Esophagus muscularis mucosa (tissue), 4 donors: ENCODE measurements around the gene DNAH1. TPM values are rescaled to one million over a fixed set of nuclear protein-coding genes. Genes with fewer than 3 reads are reported as not detected.

ENCODE experiments used
- DNase-seq: peaks from one replicate; pipeline ENCODE4 v3.0.0-alpha.2; 2017; ENCODE audit errors: extremely low spot score
- H3K27ac ChIP-seq, 4 donors: fragments of 200-600 bp; sonication (generic); replicated peaks in 1 of 4; 1 replicate in 3 of 4; 2 replicates in 1 of 4; pipeline ENCODE4 v1.5.1; 2016 to 2019; ENCODE audit warnings: mild to moderate bottlenecking in 1 of 4
- H3K27me3 ChIP-seq, 4 donors: fragments of 200-600 bp; sonication (generic); one replicate each; pipeline versions ENCODE4 v1.5.1 to v1.6.0; 2016 to 2019
- H3K36me3 ChIP-seq, 4 donors: fragments of 200-600 bp; sonication (generic); one replicate each; pipeline ENCODE4 v1.5.1; 2016 to 2019
- H3K4me1 ChIP-seq, 4 donors: fragments of 200-600 bp; sonication (generic); one replicate each; pipeline ENCODE4 v1.5.1; 2016 to 2019
- H3K4me3 ChIP-seq, 4 donors: fragments of 200-600 bp; sonication (generic); 1 replicate in 2 of 4; 2 replicates in 2 of 4; pipeline ENCODE4 v1.5.1; 2016 to 2019; ENCODE audit warnings: mild to moderate bottlenecking in 4 of 4, moderate library complexity in 1 of 4
- H3K9me3 ChIP-seq, 4 donors: fragments of 200-600 bp; sonication (generic); 1 replicate in 3 of 4; 2 replicates in 1 of 4; pipeline ENCODE4 v1.5.1; 2016 to 2019
- EP300 ChIP-seq: sonication (generic); formaldehyde crosslinking; IDR thresholded peaks from one replicate; pipeline ENCODE4 v1.6.1; 2017; ENCODE audit warnings: antibody characterized with exemption
- POLR2A ChIP-seq: fragments of 450-650 bp; IDR thresholded peaks from one replicate; pipeline ENCODE4 v1.6.1; 2017; ENCODE audit warnings: antibody characterized with exemption, moderate library complexity, mild to moderate bottlenecking, low read depth
- POLR2AphosphoS5 ChIP-seq, 2 donors: sonication (generic); formaldehyde crosslinking; IDR thresholded peaks; one replicate each; pipeline ENCODE4 v1.6.1; 2017; ENCODE audit warnings: antibody characterized with exemption in 2 of 2
- WGBS: methylation state at CpG from one replicate; pipeline ENCODE4 v1.1.5; 2018; 5-methylcytosine and 5-hydroxymethylcytosine counted together
- intact Hi-C: fragments of 100-400 bp; cut with DNase I; formaldehyde crosslinking; loops from one replicate; pipeline ENCODE4 v1.15.1; 2023
- total RNA-seq, 4 donors: library from RNA; depleted of rRNA; stranded (reverse); fragments of >200 nt; gene quantifications; one replicate each; pipeline versions ENCODE4 v1.1.0 to v1.2.1, GENCODE V29; 2016
- TF ChIP-seq, protein P1 (sequence below), 3 experiments: fragments of 200-600 bp in 2 of 3; fragments of 450-650 bp in 1 of 3; sonication (generic) in 2 of 3; IDR thresholded peaks; one replicate each; pipeline ENCODE4 v1.5.1; 2017 to 2019; ENCODE audit warnings: antibody characterized with exemption in 3 of 3, mild to moderate bottlenecking in 2 of 3, moderate library complexity in 1 of 3

The DNAH1 gene
- total RNA-seq, 4 donors from 2014 or later = 3.4 to 5.4 (median 3.6) TPM

DNA sequence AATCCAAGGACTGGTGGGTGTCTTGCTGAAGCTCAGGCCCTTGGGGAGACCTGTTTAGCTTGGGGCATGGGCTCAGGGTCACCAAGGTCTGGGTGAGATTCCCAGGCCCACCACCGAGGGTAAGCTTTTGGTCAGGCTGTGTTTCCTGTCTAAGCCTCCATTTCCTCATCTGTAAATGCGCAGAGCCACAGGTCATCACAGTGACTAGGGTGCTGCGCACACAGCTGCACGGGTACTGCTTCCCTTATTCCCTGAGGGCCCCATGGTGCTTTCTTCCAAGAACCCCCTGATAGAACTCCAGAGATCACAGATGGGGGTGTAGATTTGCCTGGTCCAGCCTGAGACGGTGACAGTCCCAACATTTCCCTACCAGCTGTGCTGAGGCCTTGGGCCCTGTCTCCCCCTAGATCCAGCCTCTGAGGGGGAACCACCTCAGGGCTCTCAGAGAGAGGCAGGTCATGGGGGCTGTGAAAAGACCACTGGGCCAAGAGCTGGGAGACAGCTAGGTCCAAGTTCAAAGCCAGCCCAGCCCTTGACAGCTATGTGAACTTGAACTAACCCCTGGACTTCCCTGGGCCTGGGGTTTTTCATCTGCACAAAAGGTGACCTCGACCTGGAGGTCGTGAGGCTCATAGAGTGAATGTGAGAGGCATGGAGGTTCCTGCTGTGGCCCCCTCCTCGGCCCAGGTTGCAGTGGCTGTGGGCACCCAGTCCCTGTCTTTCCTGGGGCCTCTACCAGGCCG is 68.1 kb downstream of the DNAH1 start:
- Histone ChIP-seq H3K27ac (no peak overlapping the region), H3K27me3 (no peaks in the 10 kb centered on the region), H3K36me3 (peaks cover 0 to 32% (median 16%) of the 10 kb centered on the region in 4 donors), H3K9me3 (no peaks in the 10 kb centered on the region), H3K4me3 (no peak overlapping the region), H3K4me1 (no peaks in the 10 kb centered on the region)
- WGBS = 81% methylated on average over 8 of the region's 9 CpGs
- intact Hi-C loops = no loop called here
- TF ChIP-seq POLR2A (no peak), POLR2AphosphoS5 (IDR thresholded peaks at IDR 0.05) (no peak), EP300 (no peak)
- TF ChIP-seq, protein P1, sequence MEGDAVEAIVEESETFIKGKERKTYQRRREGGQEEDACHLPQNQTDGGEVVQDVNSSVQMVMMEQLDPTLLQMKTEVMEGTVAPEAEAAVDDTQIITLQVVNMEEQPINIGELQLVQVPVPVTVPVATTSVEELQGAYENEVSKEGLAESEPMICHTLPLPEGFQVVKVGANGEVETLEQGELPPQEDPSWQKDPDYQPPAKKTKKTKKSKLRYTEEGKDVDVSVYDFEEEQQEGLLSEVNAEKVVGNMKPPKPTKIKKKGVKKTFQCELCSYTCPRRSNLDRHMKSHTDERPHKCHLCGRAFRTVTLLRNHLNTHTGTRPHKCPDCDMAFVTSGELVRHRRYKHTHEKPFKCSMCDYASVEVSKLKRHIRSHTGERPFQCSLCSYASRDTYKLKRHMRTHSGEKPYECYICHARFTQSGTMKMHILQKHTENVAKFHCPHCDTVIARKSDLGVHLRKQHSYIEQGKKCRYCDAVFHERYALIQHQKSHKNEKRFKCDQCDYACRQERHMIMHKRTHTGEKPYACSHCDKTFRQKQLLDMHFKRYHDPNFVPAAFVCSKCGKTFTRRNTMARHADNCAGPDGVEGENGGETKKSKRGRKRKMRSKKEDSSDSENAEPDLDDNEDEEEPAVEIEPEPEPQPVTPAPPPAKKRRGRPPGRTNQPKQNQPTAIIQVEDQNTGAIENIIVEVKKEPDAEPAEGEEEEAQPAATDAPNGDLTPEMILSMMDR (IDR thresholded peaks at IDR 0.05) = no peak
- DNase-seq = no peak

DNA sequence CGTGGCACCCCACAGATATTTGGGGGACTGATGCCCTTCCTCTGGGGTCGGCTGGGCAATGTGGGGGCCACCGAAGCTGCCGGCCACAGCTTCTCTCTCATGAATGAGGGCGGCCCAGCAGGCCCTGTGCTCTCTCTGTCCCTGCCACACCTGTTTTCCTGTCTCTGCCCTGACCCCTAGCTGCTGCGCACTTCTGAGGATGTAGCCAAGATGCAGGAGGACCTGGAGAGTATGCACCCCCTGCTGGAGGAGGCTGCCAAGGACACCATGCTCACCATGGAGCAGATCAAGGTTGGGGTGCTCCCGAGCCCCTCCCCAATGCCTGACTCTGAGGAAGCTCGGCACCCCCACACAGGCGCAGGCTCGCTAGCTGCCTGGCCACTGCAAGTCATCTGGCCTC is 69.0 kb downstream of the DNAH1 start:
- Histone ChIP-seq H3K4me1 (no peaks in the 10 kb centered on the region), H3K4me3 (no peak overlapping the region), H3K9me3 (no peaks in the 10 kb centered on the region), H3K27me3 (no peaks in the 10 kb centered on the region), H3K27ac (no peak overlapping the region), H3K36me3 (peaks cover 0 to 36% (median 17%) of the 10 kb centered on the region in 4 donors)
- TF ChIP-seq POLR2A (no peak), EP300 (no peak), POLR2AphosphoS5 (IDR thresholded peaks at IDR 0.05) (no peak)
- TF ChIP-seq, protein P1 (IDR thresholded peaks at IDR 0.05) = no peak
- no peak for DNase-seq
- WGBS = 68% methylated on average over 6 of the region's 10 CpGs
- intact Hi-C loops = no loop called here

- Histone ChIP-seq H3K27ac (no peak overlapping the region), H3K4me3 (no peak overlapping the region), H3K9me3 (no peaks in the 10 kb centered on the region), H3K36me3 (peaks cover 0 to 58% (median 33%) of the 10 kb centered on the region in 4 donors), H3K27me3 (no peaks in the 10 kb centered on the region), H3K4me1 (no peaks in the 10 kb centered on the region)
- no peak for TF ChIP-seq EP300
- TF ChIP-seq POLR2AphosphoS5 (IDR thresholded peaks at IDR 0.05) = no peak
- TF ChIP-seq POLR2A = no peak
- TF ChIP-seq, protein P1 (IDR thresholded peaks at IDR 0.05) = no peak
- WGBS = 100% methylated on average over 1 of the region's 2 CpGs
- intact Hi-C loops = no loop called here
- no peak for DNase-seq
Observed at GRCh38 chr3:52387481-52387880, 71.4 kb downstream of the DNAH1 start.

GRCh38 chr3:52388348-52388821 is 72.3 kb downstream of the DNAH1 start:
- 65% methylated on average over 11 of the region's 18 CpGs for WGBS
- no peak for DNase-seq
- Histone ChIP-seq H3K36me3 (peaks cover 0 to 67% (median 41%) of the 10 kb centered on the region in 4 donors), H3K27ac (no peak overlapping the region), H3K27me3 (no peaks in the 10 kb centered on the region), H3K4me3 (no peak overlapping the region), H3K4me1 (no peaks in the 10 kb centered on the region), H3K9me3 (no peaks in the 10 kb centered on the region)
- intact Hi-C loops = no loop called here
- TF ChIP-seq POLR2A = no peak
- TF ChIP-seq, protein P1 (IDR thresholded peaks at IDR 0.05) = no peak
- no peak for TF ChIP-seq POLR2AphosphoS5 (IDR thresholded peaks at IDR 0.05)
- no peak for TF ChIP-seq EP300
